Stomach (tissue), 9 donors: ENCODE measurements around the gene ACP3. TPM values are rescaled to one million over a fixed set of nuclear protein-coding genes. Genes with fewer than 3 reads are reported as not detected.
A peak's percentile ranks its signal among the peaks of the same experiment; 100 is the strongest.

Source experiments
- DNase-seq, 2 donors: peaks; one replicate each; pipeline versions ENCODE4 v3.0.0 to v3.0.0-alpha.2; 2013 to 2019
- H3K27ac ChIP-seq, 5 donors: fragments of 200-600 bp in 4 of 5; sonication (generic) in 4 of 5; one replicate each; pipeline ENCODE4 v1.5.1; 2013 to 2019; ENCODE audit warnings: mild to moderate bottlenecking in 1 of 5, moderate library complexity in 1 of 5
- H3K27me3 ChIP-seq, 3 donors: fragments of 200-600 bp; sonication (generic); one replicate each; pipeline ENCODE4 v1.5.1; 2017 to 2019; ENCODE audit warnings: mixed run types in 1 of 3
- H3K36me3 ChIP-seq, 4 donors: fragments of 200-600 bp; sonication (generic); 1 replicate in 3 of 4; 2 replicates in 1 of 4; pipeline ENCODE4 v1.5.1; 2016 to 2019
- H3K4me1 ChIP-seq, 4 donors: fragments of 200-600 bp; sonication (generic); one replicate each; pipeline ENCODE4 v1.5.1; 2016 to 2019
- H3K4me3 ChIP-seq, 4 donors: fragments of 200-600 bp; sonication (generic) in 3 of 4; one replicate each; pipeline ENCODE4 v1.5.1; 2016 to 2019; ENCODE audit warnings: mild to moderate bottlenecking in 1 of 4
- H3K9me3 ChIP-seq, 4 donors: fragments of 200-600 bp; sonication (generic); one replicate each; pipeline ENCODE4 v1.5.1; 2016 to 2019
- EP300 ChIP-seq: sonication (generic); formaldehyde crosslinking; IDR thresholded peaks from one replicate; pipeline ENCODE4 v1.6.1; 2017; ENCODE audit warnings: antibody characterized with exemption
- POLR2A ChIP-seq, 4 donors: fragments of 450-650 bp; IDR thresholded peaks; one replicate each; pipeline ENCODE4 v1.6.1; 2016; ENCODE audit warnings: antibody characterized with exemption in 4 of 4, control low read depth in 2 of 4, mild to moderate bottlenecking in 1 of 4, moderate library complexity in 1 of 4
- POLR2AphosphoS5 ChIP-seq, 3 donors: sonication (generic); formaldehyde crosslinking; IDR thresholded peaks; one replicate each; pipeline ENCODE4 v1.6.1; 2016; ENCODE audit warnings: antibody characterized with exemption in 3 of 3
- WGBS, 5 donors: extraction: QIAGEN DNeasy Blood & Tissue Kit in 3 of 5; methylation state at CpG; one replicate each; pipeline versions ENCODE4 v1.1.5 to v1.1.7; 2013 to 2018; 5-methylcytosine and 5-hydroxymethylcytosine counted together
- intact Hi-C: fragments of 100-400 bp; cut with DNase I; formaldehyde crosslinking; loops from one replicate; pipeline ENCODE4 v1.15.1; 2023; ENCODE audit warnings: low total_unique reads
- polyA plus RNA-seq, 3 donors: library from polyadenylated mRNA; stranded (reverse); fragments of 200-250 nt; gene quantifications; one replicate each; pipeline ENCODE4 v1.2.3, GENCODE V29; 2013
- total RNA-seq, 5 donors: library from RNA; depleted of rRNA; stranded (reverse); fragments of >200 nt; gene quantifications; one replicate each; pipeline versions ENCODE4 v1.1.0 to v1.2.3, GENCODE V29; 2014 to 2016
- TF ChIP-seq, protein P1 (sequence below), 7 experiments: fragments of 450-650 bp in 4 of 7; fragments of 200-600 bp in 3 of 7; sonication (generic) in 3 of 7; IDR thresholded peaks; one replicate each; pipeline ENCODE4 v1.5.1; 2016 to 2019; ENCODE audit warnings: antibody characterized with exemption in 7 of 7, control low read depth in 2 of 7, mild to moderate bottlenecking in 1 of 7
- donor health status: healthy with polysubstance abuse.
- donor health status: Bipolar disorder and iron deficiency.
- donor health status: healthy.

Gene ACP3
- total and polyA plus RNA-seq, 8 donors, result 3.0 to 56.6 (median 9.3) TPM; not detected in 2

DNA sequence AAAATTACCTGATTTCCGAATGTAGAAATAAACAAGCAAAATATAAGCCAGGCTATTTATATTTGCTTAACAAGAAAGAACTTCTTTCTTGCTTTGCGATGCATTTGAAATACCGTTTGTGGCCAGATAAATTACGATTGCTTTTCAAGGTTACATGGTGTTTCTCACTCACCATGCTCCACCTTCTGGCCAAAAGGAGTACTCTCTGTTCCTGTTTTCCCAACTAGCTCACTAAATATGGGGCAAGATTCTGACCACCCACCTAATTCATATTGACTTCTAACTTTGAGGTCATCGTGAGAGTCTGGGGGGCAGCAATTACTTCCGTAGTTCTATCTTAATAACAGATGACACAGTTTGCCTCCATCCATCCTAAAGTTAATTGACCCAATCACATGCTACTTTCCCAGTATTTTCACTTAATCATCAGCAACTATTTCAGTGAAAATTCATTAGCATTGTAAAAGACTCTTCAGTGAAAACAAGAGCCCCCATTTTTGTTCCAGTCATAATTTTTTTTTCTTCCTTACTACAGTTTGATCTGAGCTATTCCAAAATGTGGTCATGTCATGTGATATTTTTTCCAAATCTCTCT lies 25.9 kb downstream of the ACP3 start:
- H3K4me3 ChIP-seq, result peak overlapping the region in 1 of 4 donors; percentile 25
- intact Hi-C loops, result loop anchor here (10.0 kb wide), 1 partner anchor 78 kb away; no protein-coding TSS in a partner anchor

DNA sequence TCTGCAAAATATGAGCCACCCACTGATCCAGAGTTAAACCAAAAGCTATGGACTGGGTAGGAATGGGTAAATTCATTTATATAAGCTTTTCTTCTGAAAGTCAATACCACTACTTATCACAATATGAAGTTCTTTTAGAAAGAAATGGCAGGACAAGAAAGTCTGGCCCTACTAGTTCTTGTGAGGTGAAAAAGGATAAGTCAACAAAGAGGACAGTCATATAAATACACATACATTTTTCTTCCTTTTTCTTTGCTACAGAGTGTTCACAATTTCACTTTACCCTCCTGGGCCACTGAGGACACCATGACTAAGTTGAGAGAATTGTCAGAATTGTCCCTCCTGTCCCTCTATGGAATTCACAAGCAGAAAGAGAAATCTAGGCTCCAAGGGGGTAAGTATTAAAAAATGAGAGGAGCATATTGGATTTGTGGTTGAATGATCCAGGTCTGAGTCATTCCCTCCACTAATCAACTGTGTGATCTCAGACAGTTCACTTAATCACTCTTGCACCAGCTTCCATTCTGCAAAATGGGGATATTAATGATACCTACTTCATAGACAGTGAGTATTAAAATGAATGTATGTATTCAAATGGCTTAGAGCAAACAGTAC lies 27.6 kb downstream of the ACP3 start:
- peak in 1 of 2 donors; percentile 43 for DNase-seq
- Histone ChIP-seq H3K4me3 (no peak overlapping the region), H3K36me3 (peaks cover 0 to 2% (median 0%) of the 10 kb centered on the region in 4 donors), H3K27me3 (no peaks in the 10 kb centered on the region), H3K27ac (no peak overlapping the region), H3K4me1 (peaks cover 0 to 11% (median 5%) of the 10 kb centered on the region in 4 donors), H3K9me3 (no peaks in the 10 kb centered on the region)
- TF ChIP-seq EP300 (no peak), POLR2AphosphoS5 (IDR thresholded peaks at IDR 0.05) (no peak), POLR2A (IDR thresholded peaks at IDR 0.05) (no peak)
- TF ChIP-seq, protein P1, sequence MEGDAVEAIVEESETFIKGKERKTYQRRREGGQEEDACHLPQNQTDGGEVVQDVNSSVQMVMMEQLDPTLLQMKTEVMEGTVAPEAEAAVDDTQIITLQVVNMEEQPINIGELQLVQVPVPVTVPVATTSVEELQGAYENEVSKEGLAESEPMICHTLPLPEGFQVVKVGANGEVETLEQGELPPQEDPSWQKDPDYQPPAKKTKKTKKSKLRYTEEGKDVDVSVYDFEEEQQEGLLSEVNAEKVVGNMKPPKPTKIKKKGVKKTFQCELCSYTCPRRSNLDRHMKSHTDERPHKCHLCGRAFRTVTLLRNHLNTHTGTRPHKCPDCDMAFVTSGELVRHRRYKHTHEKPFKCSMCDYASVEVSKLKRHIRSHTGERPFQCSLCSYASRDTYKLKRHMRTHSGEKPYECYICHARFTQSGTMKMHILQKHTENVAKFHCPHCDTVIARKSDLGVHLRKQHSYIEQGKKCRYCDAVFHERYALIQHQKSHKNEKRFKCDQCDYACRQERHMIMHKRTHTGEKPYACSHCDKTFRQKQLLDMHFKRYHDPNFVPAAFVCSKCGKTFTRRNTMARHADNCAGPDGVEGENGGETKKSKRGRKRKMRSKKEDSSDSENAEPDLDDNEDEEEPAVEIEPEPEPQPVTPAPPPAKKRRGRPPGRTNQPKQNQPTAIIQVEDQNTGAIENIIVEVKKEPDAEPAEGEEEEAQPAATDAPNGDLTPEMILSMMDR (IDR thresholded peaks at IDR 0.05), result no peak
- intact Hi-C loops, result loop anchor here (10.0 kb wide), 1 partner anchor 80 kb away; no protein-coding TSS in a partner anchor

More for the DNA sequence above, 25.9 kb downstream of the ACP3 start:
- peak; percentile 42 to 85 for DNase-seq
- peaks cover 0 to 11% (median 5%) of the 10 kb centered on the region in 4 donors for H3K4me1 ChIP-seq
- WGBS, 5 donors, result 1 to 2% (median 1%) methylated on average over 6 of the region's 6 CpGs
- no peak overlapping the region for H3K27ac ChIP-seq
- H3K36me3 ChIP-seq, result no peaks in the 10 kb centered on the region
- no peaks in the 10 kb centered on the region for H3K9me3 ChIP-seq
- TF ChIP-seq, protein P1 (IDR thresholded peaks at IDR 0.05), result peak in 5 of 7 experiments; percentile 66 to 92 (median 78)
- TF ChIP-seq POLR2AphosphoS5 (IDR thresholded peaks at IDR 0.05), result no peak
- no peaks in the 10 kb centered on the region for H3K27me3 ChIP-seq

DNA sequence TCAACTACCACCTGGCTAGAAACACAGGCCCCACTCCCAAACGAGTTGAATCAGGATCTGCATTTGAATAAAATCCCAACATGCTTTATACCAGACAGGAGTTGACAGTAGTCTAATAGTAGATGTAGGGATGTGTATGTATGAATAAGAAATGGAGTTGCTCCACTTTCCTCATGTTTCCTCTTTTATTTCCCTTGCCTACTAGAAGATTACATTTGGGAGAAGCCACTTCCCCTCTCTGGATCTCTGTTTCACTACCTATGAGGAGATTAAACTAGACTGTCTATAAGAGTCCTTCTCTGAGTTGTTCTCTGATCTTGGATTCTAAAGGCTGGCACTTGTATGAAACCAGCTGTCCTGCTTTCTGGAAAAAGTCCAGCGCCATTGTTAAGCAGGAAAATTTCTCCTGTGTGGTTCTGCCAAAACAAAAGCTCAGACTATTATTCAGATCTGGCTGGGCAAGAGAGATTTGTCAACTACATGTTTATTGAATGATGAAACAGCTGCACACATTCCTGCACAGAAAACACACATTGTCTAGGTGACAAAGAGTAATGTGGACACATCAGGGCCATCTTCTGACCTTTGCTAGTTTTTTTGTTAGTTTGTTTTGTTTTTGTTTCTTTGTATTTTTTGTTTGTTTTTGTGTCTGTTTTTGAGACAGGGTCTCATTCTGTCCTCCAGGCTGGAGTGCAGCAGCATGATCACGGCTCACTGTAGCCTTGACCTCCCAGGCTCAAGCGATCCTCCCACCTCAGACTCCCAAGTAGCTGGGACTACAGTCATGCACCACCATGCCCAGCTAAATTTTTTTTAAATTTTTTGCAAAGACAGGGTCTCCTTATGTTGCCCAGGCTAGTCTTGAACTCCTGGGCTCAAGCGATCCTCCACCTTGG lies 29.9 kb downstream of the ACP3 start:
- TF ChIP-seq, protein P1 (IDR thresholded peaks at IDR 0.05), result no peak
- TF ChIP-seq POLR2A (IDR thresholded peaks at IDR 0.05), result no peak
- Histone ChIP-seq H3K9me3 (no peaks in the 10 kb centered on the region), H3K27ac (no peak overlapping the region), H3K4me1 (peaks cover 0 to 11% (median 5%) of the 10 kb centered on the region in 4 donors), H3K36me3 (peaks cover 0 to 6% (median 0%) of the 10 kb centered on the region in 4 donors), H3K27me3 (no peaks in the 10 kb centered on the region), H3K4me3 (no peak overlapping the region)
- DNase-seq, result peak; percentile 11 to 28
- intact Hi-C loops, result loop anchor here (10.0 kb wide), 1 partner anchor 82 kb away; no protein-coding TSS in a partner anchor
- 70 to 77% (median 72%) methylated on average over 5 of the region's 5 CpGs for WGBS, 5 donors

DNA sequence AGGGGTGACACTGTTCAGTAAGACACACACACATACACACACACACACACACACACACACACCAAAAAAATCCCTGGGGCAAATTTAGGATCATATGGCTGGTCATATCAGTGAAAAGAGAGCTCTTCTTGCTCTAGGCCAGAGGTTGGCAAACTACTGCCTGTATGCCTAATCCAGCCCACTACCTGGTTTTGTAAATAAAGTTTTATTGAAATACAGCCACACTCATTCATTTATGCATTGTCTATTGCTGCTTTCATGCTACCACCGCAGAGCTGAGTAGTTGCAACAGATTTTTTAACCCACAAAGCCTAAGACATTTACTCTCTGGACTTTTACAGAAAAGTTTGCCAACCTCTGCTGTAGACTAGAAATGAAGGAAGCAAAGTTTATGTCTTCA lies 30.6 kb downstream of the ACP3 start:
- WGBS, 5 donors, result 50 to 81% (median 59%) methylated on average over 1 of the region's 1 CpG
- TF ChIP-seq POLR2AphosphoS5 (IDR thresholded peaks at IDR 0.05) (no peak), EP300 (no peak), POLR2A (IDR thresholded peaks at IDR 0.05) (no peak)
- TF ChIP-seq, protein P1 (IDR thresholded peaks at IDR 0.05), result no peak
- Histone ChIP-seq H3K9me3 (no peaks in the 10 kb centered on the region), H3K4me3 (no peak overlapping the region), H3K36me3 (peaks cover 0 to 6% (median 0%) of the 10 kb centered on the region in 4 donors), H3K4me1 (peaks cover 0 to 6% (median 2%) of the 10 kb centered on the region in 4 donors), H3K27me3 (no peaks in the 10 kb centered on the region), H3K27ac (no peak overlapping the region)
- no peak for DNase-seq
- intact Hi-C loops, result loop anchor here (10.0 kb wide), 1 partner anchor 83 kb away; no protein-coding TSS in a partner anchor
